Ishikawa (cell line): ENCODE measurements around the gene NEURL1.

ENCODE experiments used
- CREB1 ChIP-seq: IDR thresholded peaks from 2 replicates; pipeline ENCODE4 v1.6.1; 2012; ENCODE audit warnings: low read depth
- EGR1 ChIP-seq: IDR thresholded peaks from 2 replicates; pipeline ENCODE4 v1.6.1; 2012
- EP300 ChIP-seq: IDR thresholded peaks from 2 replicates; pipeline ENCODE4 v1.6.1; 2012; ENCODE audit warnings: borderline replicate concordance
- MAX ChIP-seq: IDR thresholded peaks from 2 replicates; pipeline ENCODE4 v1.6.1; 2012
- RAD21 ChIP-seq: IDR thresholded peaks from 2 replicates; pipeline ENCODE4 v1.6.1; 2012; ENCODE audit warnings: low read depth
- TF ChIP-seq, protein P1 (sequence below): IDR thresholded peaks from 2 replicates; pipeline ENCODE4 v1.6.1; 2012

DNA sequence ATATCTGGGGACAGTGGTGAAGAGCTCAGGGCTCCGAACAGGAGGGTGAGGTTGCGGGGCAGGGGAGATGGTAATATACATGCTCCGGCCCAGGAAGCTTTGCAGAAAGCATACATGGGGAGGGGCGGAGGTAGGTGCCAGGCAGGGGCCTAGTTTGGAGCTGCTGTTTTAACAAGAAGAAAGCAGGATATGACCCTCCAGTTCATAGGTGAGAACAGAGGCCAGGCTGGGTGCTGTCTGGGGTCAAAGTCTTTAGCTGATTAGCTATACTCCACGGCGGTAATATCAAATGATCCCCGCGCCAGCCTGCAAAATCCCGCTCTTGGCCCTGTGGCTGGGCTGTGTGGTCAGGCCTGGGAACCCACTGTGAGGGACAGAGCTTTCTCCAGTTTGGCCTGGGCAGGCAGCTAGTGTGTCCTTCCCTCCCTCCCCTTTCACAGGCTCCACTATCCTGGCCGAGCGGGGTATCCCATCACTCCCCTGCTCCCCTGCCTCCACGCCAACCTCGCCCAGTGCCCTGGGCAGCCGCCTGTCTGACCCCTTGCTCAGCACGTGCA lies 95.6 kb downstream of the NEURL1 start:
- TF ChIP-seq EP300 (no peak), RAD21 (no peak), CREB1 (no peak), EGR1 (no peak), MAX (no peak)
- TF ChIP-seq, protein P1, sequence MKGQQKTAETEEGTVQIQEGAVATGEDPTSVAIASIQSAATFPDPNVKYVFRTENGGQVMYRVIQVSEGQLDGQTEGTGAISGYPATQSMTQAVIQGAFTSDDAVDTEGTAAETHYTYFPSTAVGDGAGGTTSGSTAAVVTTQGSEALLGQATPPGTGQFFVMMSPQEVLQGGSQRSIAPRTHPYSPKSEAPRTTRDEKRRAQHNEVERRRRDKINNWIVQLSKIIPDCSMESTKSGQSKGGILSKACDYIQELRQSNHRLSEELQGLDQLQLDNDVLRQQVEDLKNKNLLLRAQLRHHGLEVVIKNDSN: no peak
